HG02943 (cell line): ENCODE results near the gene HBD.

Experiments used
- ATAC-seq: cut with Tn5 transposase; IDR thresholded peaks from one replicate; pipeline ENCODE4 v1.9.1; 2021; ENCODE audit warnings: mild to moderate bottlenecking, low read depth, moderate library complexity; ENCODE audit not compliant: unreplicated experiment

Gene HBD

GRCh38 chr11:5235364-5236095, 1.2 kb upstream of the HBD start:
- ATAC-seq: no peak

DNA sequence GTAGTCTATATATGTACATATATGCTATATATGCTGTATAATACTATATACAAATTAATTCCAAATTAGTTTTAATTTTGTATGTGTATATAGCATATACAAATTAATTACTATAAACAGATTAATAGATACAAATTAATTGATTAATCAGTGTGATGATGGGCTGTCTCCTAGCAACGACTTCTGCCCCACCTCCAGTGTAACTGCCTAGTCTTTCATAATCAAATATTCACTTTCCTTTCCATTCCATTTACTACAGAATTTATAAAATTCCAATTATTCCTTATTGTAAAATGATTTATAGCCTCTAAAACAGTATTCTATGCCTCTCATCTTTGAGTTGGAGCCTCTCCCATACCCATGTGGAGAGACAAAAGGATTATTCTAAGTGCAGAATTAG, 976 bp downstream of the HBD start:
- no peak for ATAC-seq

- no peak for ATAC-seq
Measured at GRCh38 chr11:5232821-5233220, 1.5 kb downstream of the HBD start.

- no peak for ATAC-seq
Measured at GRCh38 chr11:5232176-5232575, 2.1 kb downstream of the HBD start.

DNA sequence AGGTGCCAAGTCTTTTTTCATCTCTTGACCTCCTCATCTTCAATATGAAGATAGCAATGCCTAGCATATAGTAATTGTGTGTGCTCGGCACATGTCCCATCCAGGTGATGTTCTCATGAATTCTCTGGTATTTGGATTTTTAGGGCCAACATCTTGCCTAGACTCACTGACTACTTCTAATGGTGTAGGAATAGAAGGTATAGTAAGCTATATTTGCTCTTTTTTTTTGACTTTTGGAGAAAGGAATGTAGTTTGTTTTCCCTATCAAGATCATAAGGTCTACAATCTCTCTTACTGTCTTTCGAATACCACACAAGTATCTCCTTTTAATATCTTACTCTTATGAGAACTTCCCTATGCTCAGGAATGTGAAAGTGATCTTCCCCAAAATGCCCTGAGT, 3.2 kb downstream of the HBD start:
- ATAC-seq: no peak

DNA sequence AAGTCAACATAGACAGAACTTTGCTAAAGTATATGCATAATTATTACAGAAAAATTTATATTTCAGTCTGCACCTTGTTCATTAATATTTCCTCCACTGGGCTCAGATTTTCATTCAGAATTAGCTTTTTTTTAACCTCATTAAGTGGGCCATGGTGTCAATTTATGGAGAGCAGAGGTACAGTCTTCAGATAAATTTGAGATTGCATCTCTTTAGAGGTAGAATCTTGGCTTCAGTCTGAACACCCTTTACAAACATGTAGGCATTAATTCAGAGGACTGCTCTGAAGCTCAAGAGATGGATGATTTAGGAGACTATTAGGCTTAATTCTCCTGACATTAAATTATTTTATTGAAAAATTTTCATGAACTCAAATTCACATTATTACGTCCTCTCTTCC, 4.0 kb downstream of the HBD start:
- ATAC-seq: no peak

DNA sequence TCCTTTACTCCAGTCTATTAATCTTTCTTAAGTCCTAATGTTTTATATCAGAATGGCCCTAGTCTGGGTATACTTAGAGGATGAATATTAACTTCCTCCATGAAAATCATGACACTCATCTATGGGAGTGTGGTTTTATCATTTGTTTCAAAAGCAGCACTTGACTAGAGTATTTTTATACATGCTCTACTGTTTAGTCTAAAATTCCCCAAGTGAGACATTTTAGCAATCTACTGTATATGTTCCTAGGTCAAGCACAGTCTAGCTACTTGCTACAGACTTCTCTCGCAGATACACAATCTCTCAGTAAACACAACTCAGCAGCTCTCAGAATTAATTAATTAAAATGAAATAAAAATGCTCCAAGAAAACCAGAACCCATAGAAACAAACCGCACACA, 4.5 kb downstream of the HBD start:
- no peak for ATAC-seq

GRCh38 chr11:5229356-5229755, 4.9 kb downstream of the HBD start:
- no peak for ATAC-seq

GRCh38 chr11:5228124-5228523, 6.2 kb downstream of the HBD start:
- ATAC-seq: no peak

DNA sequence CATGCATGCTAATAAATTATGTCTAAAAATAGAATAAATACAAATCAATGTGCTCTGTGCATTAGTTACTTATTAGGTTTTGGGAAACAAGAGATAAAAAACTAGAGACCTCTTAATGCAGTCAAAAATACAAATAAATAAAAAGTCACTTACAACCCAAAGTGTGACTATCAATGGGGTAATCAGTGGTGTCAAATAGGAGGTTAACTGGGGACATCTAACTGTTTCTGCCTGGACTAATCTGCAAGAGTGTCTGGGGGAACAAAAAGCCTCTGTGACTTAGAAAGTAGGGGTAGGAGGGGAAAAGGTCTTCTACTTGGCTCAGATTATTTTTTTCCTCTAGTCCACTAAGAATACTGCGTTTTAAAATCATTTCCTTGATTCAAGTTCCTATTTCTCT, 6.6 kb downstream of the HBD start:
- ATAC-seq: no peak

GRCh38 chr11:5226732-5227310, 7.5 kb downstream of the HBD start, which contains the start of gene HBB:
HBB (minus strand) TSS chr11:5227071; CDS start chr11:5227021, 50 bp downstream.
- ATAC-seq: no peak

- ATAC-seq: no peak
Measured at GRCh38 chr11:5225480-5225871, 8.8 kb downstream of the HBD start.

DNA sequence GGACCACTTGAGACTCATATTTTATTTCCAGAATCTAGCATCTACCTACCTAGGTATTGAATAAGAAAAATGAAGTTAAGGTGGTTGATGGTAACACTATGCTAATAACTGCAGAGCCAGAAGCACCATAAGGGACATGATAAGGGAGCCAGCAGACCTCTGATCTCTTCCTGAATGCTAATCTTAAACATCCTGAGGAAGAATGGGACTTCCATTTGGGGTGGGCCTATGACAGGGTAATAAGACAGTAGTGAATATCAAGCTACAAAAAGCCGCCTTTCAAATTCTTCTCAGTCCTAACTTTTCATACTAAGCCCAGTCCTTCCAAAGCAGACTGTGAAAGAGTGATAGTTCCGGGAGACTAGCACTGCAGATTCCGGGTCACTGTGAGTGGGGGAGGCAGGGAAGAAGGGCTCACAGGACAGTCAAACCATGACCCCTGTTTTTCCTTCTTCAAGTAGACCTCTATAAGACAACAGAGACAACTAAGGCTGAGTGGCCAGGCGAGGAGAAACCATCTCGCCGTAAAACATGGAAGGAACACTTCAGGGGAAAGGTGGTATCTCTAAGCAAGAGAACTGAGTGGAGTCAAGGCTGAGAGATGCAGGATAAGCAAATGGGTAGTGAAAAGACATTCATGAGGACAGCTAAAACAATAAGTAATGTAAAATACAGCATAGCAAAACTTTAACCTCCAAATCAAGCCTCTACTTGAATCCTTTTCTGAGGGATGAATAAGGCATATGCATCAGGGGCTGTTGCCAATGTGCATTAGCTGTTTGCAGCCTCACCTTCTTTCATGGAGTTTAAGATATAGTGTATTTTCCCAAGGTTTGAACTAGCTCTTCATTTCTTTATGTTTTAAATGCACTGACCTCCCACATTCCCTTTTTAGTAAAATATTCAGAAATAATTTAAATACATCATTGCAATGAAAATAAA, 9.5 kb downstream of the HBD start:
- no peak for ATAC-seq

DNA sequence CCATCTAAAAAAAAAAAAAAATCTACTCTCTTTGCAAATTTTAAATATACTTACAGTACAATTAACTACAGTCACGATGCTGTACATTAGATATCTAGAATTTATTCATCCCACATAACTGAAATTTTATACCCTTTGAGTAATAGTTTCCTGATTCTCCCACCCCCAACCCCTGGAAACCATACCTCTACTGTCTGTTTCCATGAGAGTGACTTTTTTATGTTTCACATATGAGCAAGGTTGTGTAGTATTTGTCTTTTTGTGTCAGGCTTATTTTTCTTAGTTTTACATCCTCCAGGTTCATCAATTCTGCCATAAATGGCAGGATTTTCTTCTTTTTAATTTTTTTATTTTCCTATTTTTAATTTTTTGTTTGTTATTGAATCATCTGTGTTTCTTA, 10.6 kb downstream of the HBD start:
- ATAC-seq: no peak

DNA sequence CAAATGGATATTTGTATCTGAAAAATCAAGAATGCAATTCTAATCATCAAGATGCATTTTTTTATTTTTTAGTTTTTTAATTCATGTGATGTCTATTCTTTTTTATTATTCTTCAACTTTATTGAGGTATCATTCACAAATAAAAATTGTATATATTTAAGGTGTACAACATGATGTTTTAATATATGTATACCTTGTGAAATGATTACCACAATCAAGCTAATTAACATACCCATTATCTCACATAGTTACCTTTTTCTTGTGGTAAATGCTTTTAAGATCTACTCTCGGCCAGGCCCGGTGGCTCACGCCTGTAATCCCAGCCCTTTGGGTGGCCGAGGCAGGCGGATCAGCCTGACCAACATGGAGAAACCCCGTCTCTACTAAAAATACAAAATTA, 11.1 kb downstream of the HBD start:
- no peak for ATAC-seq

DNA sequence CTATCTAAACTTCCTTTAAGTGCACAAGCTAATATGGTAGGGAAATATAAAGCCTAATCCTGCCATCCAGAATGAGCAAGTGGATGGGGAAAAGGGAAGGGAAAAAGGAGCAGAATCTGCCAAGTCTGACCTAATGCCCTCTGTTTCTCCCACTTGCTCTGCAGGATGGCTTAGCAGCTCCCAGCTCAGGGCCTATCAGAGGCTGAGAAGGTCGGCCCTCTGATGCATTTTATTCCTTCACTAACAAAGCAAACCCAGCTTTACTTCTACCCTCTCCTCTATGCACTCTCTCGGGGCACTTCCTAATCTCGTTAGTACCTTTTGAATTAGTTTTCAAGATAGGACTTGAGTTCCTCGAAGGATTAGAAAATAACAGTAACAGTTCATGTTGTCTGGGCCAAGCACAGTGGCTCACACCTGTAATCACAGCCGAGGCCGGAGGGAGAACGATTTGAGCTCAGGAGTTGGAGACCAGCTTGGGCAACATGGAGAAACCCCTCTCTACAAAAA, 23.9 kb downstream of the HBD start:
- no peak for ATAC-seq

- peak; percentile 84 for ATAC-seq
Measured at GRCh38 chr11:5204787-5205186, 29.5 kb downstream of the HBD start.

GRCh38 chr11:5203366-5203765, 30.9 kb downstream of the HBD start:
- ATAC-seq: no peak

- ATAC-seq: no peak
Measured at GRCh38 chr11:5200582-5200981, 33.7 kb downstream of the HBD start, which contains the start of gene OR51V1. OR51V1 (minus strand) TSS chr11:5200682; CDS start chr11:5200682, 0 bp downstream.

DNA sequence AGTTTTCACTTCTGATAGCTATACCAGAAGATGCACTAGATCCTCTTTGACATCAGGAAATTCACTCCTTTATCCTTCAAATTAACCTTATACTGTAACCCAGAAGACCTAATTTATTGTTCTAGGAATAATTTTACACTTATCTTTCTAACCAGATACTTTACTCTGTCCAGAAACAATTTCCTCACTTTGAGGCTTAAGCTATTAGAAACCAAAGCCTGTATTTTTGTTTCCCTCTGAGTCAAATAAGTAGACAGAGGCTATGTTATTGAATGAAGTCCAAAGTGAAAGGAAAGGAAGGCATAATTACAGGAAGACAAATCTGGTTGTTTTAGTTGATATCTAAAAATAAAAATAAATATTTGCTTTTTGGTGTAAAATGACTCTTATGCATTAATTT, 36.0 kb downstream of the HBD start:
- no peak for ATAC-seq

DNA sequence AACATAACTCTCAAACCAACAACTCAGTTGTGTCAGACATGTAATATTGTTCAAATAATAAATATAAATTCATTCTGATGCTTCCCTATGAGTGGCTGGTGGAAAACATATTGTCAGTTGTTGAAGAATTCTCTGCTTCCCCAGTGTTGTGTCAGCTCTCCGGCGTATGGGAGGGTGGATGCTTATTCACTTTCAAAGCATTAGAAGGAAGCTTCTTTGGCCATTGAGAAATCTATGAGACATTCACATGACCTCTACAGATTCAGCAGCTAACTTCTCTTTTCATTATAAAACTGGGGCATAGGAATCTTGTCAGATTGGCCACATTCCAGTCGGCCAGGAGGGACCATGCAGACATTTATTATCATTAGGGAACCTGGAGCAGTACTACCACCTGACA, 36.7 kb downstream of the HBD start:
- no peak for ATAC-seq
